Karpas-422 (cell line): ENCODE measurements around the gene TMA7. TPM values are rescaled to one million over a fixed set of nuclear protein-coding genes. Genes with fewer than 3 reads are reported as not detected.
"Not testable (repeated sequence)": the region's sequence is repeated elsewhere in the genome, so short reads cannot be mapped to it uniquely, and the experiment has no call there.

Source experiments
- DNase-seq: peaks from one replicate; pipeline ENCODE4 v3.0.0-alpha.2; 2015
- H2AFZ ChIP-seq: fragments of 200-600 bp; sonication (generic); 2 replicates; pipeline ENCODE4 v1.6.1; 2014; ENCODE audit warnings: antibody characterized with exemption, low read length, mixed read lengths
- H3K27ac ChIP-seq: fragments of 200-600 bp; sonication (generic); 2 replicates; pipeline ENCODE4 v1.5.1; 2014; ENCODE audit warnings: mild to moderate bottlenecking, low read length, moderate library complexity
- H3K27me3 ChIP-seq: fragments of 200-600 bp; sonication (generic); 2 replicates; pipeline ENCODE4 v1.6.1; 2014; ENCODE audit warnings: low read length, mixed read lengths
- H3K36me3 ChIP-seq: fragments of 200-600 bp; sonication (generic); 2 replicates; pipeline ENCODE4 v1.6.1; 2014; ENCODE audit warnings: low read length, mixed read lengths; ENCODE audit not compliant: insufficient read depth
- H3K4me1 ChIP-seq: fragments of 200-600 bp; sonication (generic); 2 replicates; pipeline ENCODE4 v1.6.1; 2014; ENCODE audit warnings: mild to moderate bottlenecking, low read length, mixed read lengths
- H3K4me2 ChIP-seq: fragments of 200-600 bp; sonication (generic); 2 replicates; pipeline ENCODE4 v1.6.1; 2014; ENCODE audit warnings: low read length, low read depth, mild to moderate bottlenecking; ENCODE audit not compliant: poor library complexity, severe bottlenecking
- H3K4me3 ChIP-seq: fragments of 200-600 bp; sonication (generic); 2 replicates; pipeline ENCODE4 v1.5.1; 2014; ENCODE audit warnings: mild to moderate bottlenecking, antibody characterized with exemption, low read length, mixed read lengths
- H3K79me2 ChIP-seq: fragments of 200-600 bp; sonication (generic); 2 replicates; pipeline ENCODE4 v1.6.1; 2014; ENCODE audit warnings: mild to moderate bottlenecking, low read length, mixed read lengths
- H3K9ac ChIP-seq: fragments of 200-600 bp; sonication (generic); 2 replicates; pipeline ENCODE4 v1.6.0; 2014; ENCODE audit warnings: low read length
- H3K9me2 ChIP-seq: fragments of 200-600 bp; sonication (generic), shearing (Covaris generic); replicated peaks from 2 replicates; pipeline ENCODE4 v1.6.0; 2014; ENCODE audit warnings: mild to moderate bottlenecking, low read length, moderate library complexity; ENCODE audit not compliant: insufficient read depth
- H3K9me3 ChIP-seq: fragments of 300-700, 200-600 bp; sonication (generic); 2 replicates; pipeline ENCODE4 v1.6.1; 2014; ENCODE audit warnings: low read length, mixed read lengths
- H4K20me1 ChIP-seq: fragments of 200-600 bp; sonication (generic); 2 replicates; pipeline ENCODE4 v1.6.1; 2014; ENCODE audit warnings: mild to moderate bottlenecking, antibody characterized with exemption, low read length, low read depth; ENCODE audit not compliant: insufficient read depth
- total RNA-seq: library from RNA; depleted of rRNA; stranded (reverse); fragments of >200 nt; shearing (Covaris generic); gene quantifications from 2 replicates; pipeline ENCODE4 v1.2.3, GENCODE V29; 2014; ENCODE audit warnings: low replicate concordance

The TMA7 gene
- total RNA-seq, 1 experiment from 2014 or later, result 300 TPM

DNA sequence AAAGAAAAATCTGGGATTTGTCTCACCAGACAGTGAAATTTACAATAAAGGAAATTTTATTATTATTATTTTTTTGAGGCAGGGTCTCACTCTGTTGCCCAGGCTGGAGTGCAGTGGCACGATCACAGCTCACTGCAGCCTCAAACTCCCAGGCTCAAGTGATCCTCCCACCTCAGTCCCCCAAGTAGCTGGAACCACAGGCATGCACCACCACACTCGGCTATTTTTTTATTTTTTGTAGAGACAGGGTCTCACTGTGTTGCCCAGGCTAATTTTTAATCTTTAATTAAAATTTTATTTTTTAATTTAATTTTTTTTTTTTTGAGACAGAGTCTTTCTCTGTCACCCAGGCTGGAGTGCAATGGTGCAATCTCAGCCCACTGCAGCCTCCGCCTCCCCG, 34.0 kb downstream of the TMA7 start:
- not testable (repeated sequence) for H3K9ac ChIP-seq, H3K4me2 ChIP-seq, H3K27me3 ChIP-seq, H4K20me1 ChIP-seq, H3K4me3 ChIP-seq, H2AFZ ChIP-seq, DNase-seq, H3K9me3 ChIP-seq, H3K36me3 ChIP-seq, H3K9me2 ChIP-seq
- Histone ChIP-seq H3K79me2 (peaks cover 36% of the 10 kb centered on the region), H3K4me1 (peaks cover 42% of the 10 kb centered on the region), H3K27ac (0 out of 2 replicates have a peak overlapping the region, but pooled peaks have one; percentile 52)

DNA sequence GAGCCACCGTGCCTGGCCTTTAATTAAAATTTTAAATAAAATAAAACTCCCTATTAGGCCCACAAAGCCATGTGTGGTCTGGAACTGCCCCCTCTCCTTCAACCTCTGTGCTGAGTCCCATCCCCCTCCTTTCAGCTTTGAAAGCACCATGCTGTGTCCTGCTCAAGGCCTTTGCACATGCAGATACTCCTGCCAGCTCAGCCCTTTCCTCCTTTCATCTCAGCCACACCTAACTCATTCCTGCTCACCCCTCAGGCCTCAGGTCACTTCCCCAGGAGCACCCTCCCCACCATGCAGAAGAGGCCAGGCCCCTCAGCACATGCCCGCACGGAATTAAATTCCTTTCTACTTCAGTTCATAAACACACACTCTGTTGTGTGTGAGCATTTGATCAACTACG, 34.6 kb downstream of the TMA7 start:
- Histone ChIP-seq H3K4me1 (peaks cover 37% of the 10 kb centered on the region), H3K9me2 (no peaks in the 10 kb centered on the region), H3K4me3 (no peak overlapping the region), H3K36me3 (no peaks in the 10 kb centered on the region), H4K20me1 (no peaks in the 10 kb centered on the region), H3K9me3 (no peaks in the 10 kb centered on the region), H3K4me2 (no peak overlapping the region), H2AFZ (no peak overlapping the region), H3K79me2 (peaks cover 30% of the 10 kb centered on the region), H3K27ac (no peak overlapping the region), H3K9ac (no peak overlapping the region), H3K27me3 (no peaks in the 10 kb centered on the region)
- peak; percentile 38 for DNase-seq

GRCh38 chr3:48475188-48475587, 35.1 kb downstream of the TMA7 start:
- no peaks in the 10 kb centered on the region for H4K20me1 ChIP-seq
- no peak overlapping the region for H3K4me2 ChIP-seq
- H3K79me2 ChIP-seq, result peaks cover 25% of the 10 kb centered on the region
- H3K36me3 ChIP-seq, result no peaks in the 10 kb centered on the region
- DNase-seq, result no peak
- H3K9me3 ChIP-seq, result no peaks in the 10 kb centered on the region
- no peak overlapping the region for H3K27ac ChIP-seq
- no peak overlapping the region for H3K4me3 ChIP-seq
- no peaks in the 10 kb centered on the region for H3K27me3 ChIP-seq
- no peak overlapping the region for H2AFZ ChIP-seq
- no peak overlapping the region for H3K9ac ChIP-seq
- no peaks in the 10 kb centered on the region for H3K9me2 ChIP-seq
- H3K4me1 ChIP-seq, result peaks cover 31% of the 10 kb centered on the region

- Histone ChIP-seq H3K27ac (no peak overlapping the region), H3K4me3 (no peak overlapping the region), H3K79me2 (peaks cover 12% of the 10 kb centered on the region), H3K9me2 (no peaks in the 10 kb centered on the region), H3K27me3 (no peaks in the 10 kb centered on the region), H3K4me1 (peaks cover 21% of the 10 kb centered on the region), H4K20me1 (no peaks in the 10 kb centered on the region), H2AFZ (no peak overlapping the region), H3K9ac (no peak overlapping the region), H3K9me3 (no peaks in the 10 kb centered on the region), H3K36me3 (no peaks in the 10 kb centered on the region), H3K4me2 (no peak overlapping the region)
- DNase-seq, result no peak
Measured at GRCh38 chr3:48476426-48477053, 36.5 kb downstream of the TMA7 start.

- Histone ChIP-seq H3K9ac (no peak overlapping the region), H3K27me3 (no peaks in the 10 kb centered on the region), H3K79me2 (no peaks in the 10 kb centered on the region), H3K9me2 (no peaks in the 10 kb centered on the region), H3K4me1 (peaks cover 12% of the 10 kb centered on the region), H3K27ac (no peak overlapping the region), H3K4me2 (no peak overlapping the region), H2AFZ (no peak overlapping the region), H3K4me3 (no peak overlapping the region), H4K20me1 (no peaks in the 10 kb centered on the region), H3K9me3 (no peaks in the 10 kb centered on the region), H3K36me3 (no peaks in the 10 kb centered on the region)
- no peak for DNase-seq
Measured at GRCh38 chr3:48477959-48478520, 38.0 kb downstream of the TMA7 start.

- H3K9ac ChIP-seq, result no peak overlapping the region
- no peaks in the 10 kb centered on the region for H4K20me1 ChIP-seq
- no peak overlapping the region for H3K4me3 ChIP-seq
- H3K36me3 ChIP-seq, result no peaks in the 10 kb centered on the region
- no peak overlapping the region for H3K27ac ChIP-seq
- no peak overlapping the region for H2AFZ ChIP-seq
- no peaks in the 10 kb centered on the region for H3K79me2 ChIP-seq
- H3K9me3 ChIP-seq, result no peaks in the 10 kb centered on the region
- no peak overlapping the region for H3K4me2 ChIP-seq
- H3K4me1 ChIP-seq, result peaks cover 5% of the 10 kb centered on the region; the same call in 1 of the 2 replicates
- no peaks in the 10 kb centered on the region for H3K9me2 ChIP-seq
- no peak for DNase-seq
- H3K27me3 ChIP-seq, result no peaks in the 10 kb centered on the region
Measured at GRCh38 chr3:48478626-48479555, 38.8 kb downstream of the TMA7 start.

- not testable (repeated sequence) for DNase-seq, H3K4me1 ChIP-seq, H3K9me3 ChIP-seq, H4K20me1 ChIP-seq, H3K27ac ChIP-seq, H3K9ac ChIP-seq, H3K4me2 ChIP-seq, H3K79me2 ChIP-seq, H3K9me2 ChIP-seq, H3K27me3 ChIP-seq, H3K4me3 ChIP-seq, H2AFZ ChIP-seq, H3K36me3 ChIP-seq
Measured at GRCh38 chr3:48480891-48481290, 40.8 kb downstream of the TMA7 start.

- H3K36me3 ChIP-seq, H3K27ac ChIP-seq, H3K9ac ChIP-seq, H3K4me2 ChIP-seq, H4K20me1 ChIP-seq, H3K9me2 ChIP-seq, DNase-seq, H3K4me3 ChIP-seq, H3K27me3 ChIP-seq, H3K9me3 ChIP-seq, H3K79me2 ChIP-seq, H2AFZ ChIP-seq, H3K4me1 ChIP-seq: not testable (repeated sequence)
Measured at GRCh38 chr3:48482822-48483221, 42.8 kb downstream of the TMA7 start.
